ENCODE measurements around the gene VAPA. TPM values are rescaled to one million over a fixed set of nuclear protein-coding genes. Genes with fewer than 3 reads are reported as not detected.

VAPA gene
- total RNA-seq, 1 donor from 2014 or later: 169 TPM

DNA sequence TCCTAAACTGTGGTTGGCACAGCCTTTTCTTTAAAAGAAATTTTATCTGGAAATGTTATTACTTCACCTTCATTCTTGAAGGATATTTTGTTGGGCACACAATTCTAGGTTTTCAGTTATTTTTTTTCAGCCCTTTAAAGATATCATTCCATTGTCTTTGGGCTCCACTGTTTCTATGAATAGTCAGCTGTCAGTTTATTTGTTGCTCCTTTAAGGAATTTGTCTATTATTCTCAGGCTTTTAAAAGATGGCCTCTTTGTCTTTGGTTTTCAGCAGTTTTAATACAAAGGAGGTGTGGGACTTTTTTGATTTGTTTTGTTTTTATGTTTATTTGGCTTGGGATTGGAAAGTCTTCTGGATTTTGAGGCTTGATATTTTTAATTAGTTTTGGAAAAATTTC lies 61.8 kb downstream of the VAPA start:
- H3K36me3 ChIP-seq (ENCODE audit: control insufficient read depth, insufficient read depth, low read length): no peaks in the 10 kb centered on the region
- no peak for DNase-seq (ENCODE audit: low read depth)
- TF ChIP-seq, protein P1, sequence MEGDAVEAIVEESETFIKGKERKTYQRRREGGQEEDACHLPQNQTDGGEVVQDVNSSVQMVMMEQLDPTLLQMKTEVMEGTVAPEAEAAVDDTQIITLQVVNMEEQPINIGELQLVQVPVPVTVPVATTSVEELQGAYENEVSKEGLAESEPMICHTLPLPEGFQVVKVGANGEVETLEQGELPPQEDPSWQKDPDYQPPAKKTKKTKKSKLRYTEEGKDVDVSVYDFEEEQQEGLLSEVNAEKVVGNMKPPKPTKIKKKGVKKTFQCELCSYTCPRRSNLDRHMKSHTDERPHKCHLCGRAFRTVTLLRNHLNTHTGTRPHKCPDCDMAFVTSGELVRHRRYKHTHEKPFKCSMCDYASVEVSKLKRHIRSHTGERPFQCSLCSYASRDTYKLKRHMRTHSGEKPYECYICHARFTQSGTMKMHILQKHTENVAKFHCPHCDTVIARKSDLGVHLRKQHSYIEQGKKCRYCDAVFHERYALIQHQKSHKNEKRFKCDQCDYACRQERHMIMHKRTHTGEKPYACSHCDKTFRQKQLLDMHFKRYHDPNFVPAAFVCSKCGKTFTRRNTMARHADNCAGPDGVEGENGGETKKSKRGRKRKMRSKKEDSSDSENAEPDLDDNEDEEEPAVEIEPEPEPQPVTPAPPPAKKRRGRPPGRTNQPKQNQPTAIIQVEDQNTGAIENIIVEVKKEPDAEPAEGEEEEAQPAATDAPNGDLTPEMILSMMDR (IDR thresholded peaks at IDR 0.05; ENCODE audit: insufficient read depth, low read length, poor library complexity, severe bottlenecking): no peak
- no peaks in the 10 kb centered on the region for H3K27me3 ChIP-seq (ENCODE audit: control insufficient read depth, insufficient read depth, low read length)
- no peak overlapping the region for H3K4me3 ChIP-seq (ENCODE audit: low read depth, low read length)

DNA sequence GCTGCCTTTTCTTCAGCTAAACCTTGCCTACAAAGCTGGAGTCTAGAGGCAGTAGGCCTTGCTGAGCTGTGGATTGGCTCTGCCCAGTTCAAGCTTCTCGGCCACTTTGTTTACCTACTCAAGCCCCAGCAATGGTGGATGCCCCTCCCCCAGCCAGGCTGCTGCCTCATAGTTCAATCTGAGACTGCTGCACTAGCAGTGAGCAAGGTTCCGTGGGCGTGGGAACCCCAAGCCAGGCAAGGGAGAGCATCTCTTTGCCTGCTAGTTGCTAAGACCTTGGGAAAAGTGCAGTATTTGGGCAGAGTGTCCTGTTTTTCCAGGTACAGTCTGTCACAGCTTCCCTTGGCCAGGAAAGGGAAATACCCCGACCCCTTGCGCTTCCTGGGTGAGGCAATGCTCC lies 68.9 kb downstream of the VAPA start:
- no peak for DNase-seq (ENCODE audit: low read depth)
- no peaks in the 10 kb centered on the region for H3K36me3 ChIP-seq (ENCODE audit: control insufficient read depth, insufficient read depth, low read length)
- no peak overlapping the region for H3K4me3 ChIP-seq (ENCODE audit: low read depth, low read length)
- TF ChIP-seq, protein P1 (IDR thresholded peaks at IDR 0.05; ENCODE audit: insufficient read depth, low read length, poor library complexity, severe bottlenecking): no peak
- no peaks in the 10 kb centered on the region for H3K27me3 ChIP-seq (ENCODE audit: control insufficient read depth, insufficient read depth, low read length)

DNA sequence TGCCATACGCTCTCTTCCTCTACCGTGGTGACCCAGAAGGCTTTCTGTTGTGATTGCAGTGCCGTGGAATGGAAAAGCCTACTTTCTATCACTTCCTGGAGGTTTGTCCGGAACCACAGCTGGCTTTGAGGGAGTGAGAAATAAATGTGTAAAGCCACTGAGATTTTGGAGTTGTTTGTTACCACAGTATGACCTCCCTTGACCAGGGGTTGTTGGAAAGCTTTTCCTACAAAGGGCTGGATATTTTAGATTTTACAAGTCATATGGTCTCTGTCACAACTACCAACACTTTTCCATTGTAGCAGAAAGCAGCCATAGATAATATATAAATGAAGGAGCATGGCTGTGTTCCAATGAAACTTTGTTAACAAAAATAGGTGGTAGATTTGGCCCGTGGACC lies 70.3 kb downstream of the VAPA start:
- TF ChIP-seq, protein P1 (IDR thresholded peaks at IDR 0.05; ENCODE audit: insufficient read depth, low read length, poor library complexity, severe bottlenecking): no peak
- H3K36me3 ChIP-seq (ENCODE audit: control insufficient read depth, insufficient read depth, low read length): no peaks in the 10 kb centered on the region
- no peak for DNase-seq (ENCODE audit: low read depth)
- H3K27me3 ChIP-seq (ENCODE audit: control insufficient read depth, insufficient read depth, low read length): no peaks in the 10 kb centered on the region
- no peak overlapping the region for H3K4me3 ChIP-seq (ENCODE audit: low read depth, low read length)

GRCh38 chr18:9985641-9986040 lies 71.8 kb downstream of the VAPA start:
- TF ChIP-seq, protein P1 (IDR thresholded peaks at IDR 0.05; ENCODE audit: insufficient read depth, low read length, poor library complexity, severe bottlenecking): no peak
- Histone ChIP-seq H3K4me3 (ENCODE audit: low read depth, low read length) (no peak overlapping the region), H3K27me3 (ENCODE audit: control insufficient read depth, insufficient read depth, low read length) (no peaks in the 10 kb centered on the region), H3K36me3 (ENCODE audit: control insufficient read depth, insufficient read depth, low read length) (no peaks in the 10 kb centered on the region)
- no peak for DNase-seq (ENCODE audit: low read depth)

DNA sequence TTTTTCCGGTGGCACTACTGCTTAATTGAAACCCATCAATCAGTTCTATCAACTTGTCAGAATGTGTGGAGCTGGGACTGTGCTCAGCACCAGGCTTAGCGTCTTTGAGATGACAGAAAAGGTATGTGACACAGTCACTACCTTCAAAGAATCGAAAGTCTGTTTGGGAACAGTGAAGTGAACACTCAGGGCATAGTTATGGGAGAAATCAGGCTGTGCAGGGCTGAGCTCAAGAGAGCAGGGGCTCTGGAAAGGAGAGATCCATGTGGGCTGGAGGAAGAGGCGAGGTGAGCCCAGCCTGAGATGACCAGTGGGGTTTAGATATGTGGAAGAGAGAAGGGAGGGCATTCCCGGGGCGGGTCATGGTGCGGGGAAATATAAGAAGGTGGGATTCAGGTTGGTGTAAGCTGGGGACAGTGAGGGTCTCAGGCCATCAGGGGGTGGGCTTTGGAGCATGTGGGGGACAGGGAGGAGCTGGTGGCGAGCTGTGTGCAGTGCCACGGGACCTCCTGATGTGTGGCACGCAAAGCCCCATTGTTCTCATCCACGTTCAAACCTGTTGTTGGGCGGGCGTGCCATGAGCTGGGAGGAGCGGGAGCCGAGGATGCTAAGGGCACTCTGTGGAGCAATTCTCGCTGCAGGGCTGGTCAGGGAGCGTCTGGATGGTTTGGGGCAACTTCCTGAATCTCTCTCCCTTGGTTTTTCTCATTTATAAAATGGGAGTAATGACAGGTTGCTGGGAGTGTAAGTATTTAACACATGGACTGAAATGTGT lies 72.5 kb downstream of the VAPA start:
- Histone ChIP-seq H3K4me3 (ENCODE audit: low read depth, low read length) (no peak overlapping the region), H3K36me3 (ENCODE audit: control insufficient read depth, insufficient read depth, low read length) (no peaks in the 10 kb centered on the region), H3K27me3 (ENCODE audit: control insufficient read depth, insufficient read depth, low read length) (peaks cover 2% of the 10 kb centered on the region)
- TF ChIP-seq, protein P1 (IDR thresholded peaks at IDR 0.05; ENCODE audit: insufficient read depth, low read length, poor library complexity, severe bottlenecking): no peak
- DNase-seq (ENCODE audit: low read depth): no peak

GRCh38 chr18:9987345-9987744 lies 73.5 kb downstream of the VAPA start:
- TF ChIP-seq, protein P1 (IDR thresholded peaks at IDR 0.05; ENCODE audit: insufficient read depth, low read length, poor library complexity, severe bottlenecking): no peak
- Histone ChIP-seq H3K36me3 (ENCODE audit: control insufficient read depth, insufficient read depth, low read length) (no peaks in the 10 kb centered on the region), H3K4me3 (ENCODE audit: low read depth, low read length) (no peak overlapping the region), H3K27me3 (ENCODE audit: control insufficient read depth, insufficient read depth, low read length) (peaks cover 2% of the 10 kb centered on the region)
- DNase-seq (ENCODE audit: low read depth): no peak
